NCI-H82 (cell line): ENCODE results near the gene MTMR10.

Source experiments
- DNase-seq: peaks from one replicate; lab custom pipeline; 2025; lab: John Stamatoyannopoulos, UW

The MTMR10 gene

GRCh38 chr15:30918366-30918765 lies 73.1 kb downstream of the MTMR10 start:
- no peak for DNase-seq

- DNase-seq, result no peak
Observed at GRCh38 chr15:30917675-30918074, 73.8 kb downstream of the MTMR10 start.

- DNase-seq, result no peak
Observed at GRCh38 chr15:30917013-30917412, 74.4 kb downstream of the MTMR10 start.

GRCh38 chr15:30913761-30914160 lies 77.7 kb downstream of the MTMR10 start:
- no peak for DNase-seq

- no peak for DNase-seq
Observed at GRCh38 chr15:30906366-30906765, 85.1 kb downstream of the MTMR10 start.

- no peak for DNase-seq
Observed at GRCh38 chr15:30905821-30906220, 85.6 kb downstream of the MTMR10 start.

DNA sequence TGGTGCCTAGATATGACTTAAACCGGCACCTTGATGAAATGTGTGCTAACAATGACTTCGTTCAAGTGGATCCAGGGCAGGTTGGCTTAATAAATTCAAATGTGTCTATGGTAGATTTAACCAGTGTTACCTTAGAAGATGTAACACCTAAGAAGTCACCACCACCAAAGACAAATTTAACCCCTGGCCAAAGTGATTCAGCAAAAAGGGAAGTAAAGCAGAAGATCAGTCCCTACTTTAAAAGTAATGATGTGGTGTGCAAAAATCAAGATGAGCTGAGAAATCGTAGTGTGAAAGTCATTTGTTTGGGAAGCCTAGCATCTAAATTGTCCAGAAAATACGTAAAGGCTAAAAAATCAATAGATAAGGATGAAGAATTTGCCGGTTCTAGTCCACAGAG lies 86.6 kb downstream of the MTMR10 start:
- DNase-seq, result no peak

DNA sequence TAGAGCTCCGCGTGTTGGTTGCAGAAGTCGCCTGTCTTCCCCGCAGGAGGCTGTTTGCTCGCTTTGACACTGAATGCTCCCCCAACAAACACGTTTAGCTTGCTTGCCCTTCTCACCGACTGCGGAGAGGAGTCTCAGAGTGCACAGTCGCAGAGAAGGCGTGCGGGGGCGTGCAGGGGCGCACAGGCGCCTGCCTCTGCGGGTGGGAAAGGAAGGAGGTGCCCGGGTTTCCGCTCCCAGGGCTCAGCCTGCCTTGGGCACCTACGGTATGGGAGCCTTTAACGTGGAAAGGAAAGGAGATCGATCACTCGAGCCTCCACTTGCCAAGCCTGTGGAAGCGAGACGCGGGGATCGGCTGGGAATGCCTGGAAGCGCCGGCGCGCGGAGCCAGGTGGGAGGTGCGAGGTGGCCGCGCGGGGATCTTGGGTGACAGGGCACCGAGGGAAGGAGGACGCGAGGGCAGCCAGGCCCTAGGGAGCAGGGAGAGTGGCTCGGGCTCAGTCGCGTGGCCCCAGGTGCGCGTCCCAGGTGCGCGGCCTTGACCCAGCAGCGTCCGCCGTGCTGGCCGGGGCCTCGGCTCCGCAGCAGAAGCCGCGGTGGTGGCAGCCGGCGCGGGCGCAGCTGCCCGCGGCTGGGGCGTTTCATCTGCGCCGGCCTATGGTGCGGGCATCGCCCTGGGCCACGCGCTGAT lies 87.8 kb downstream of the MTMR10 start, which contains the start of gene FAN1:
FAN1 (plus strand) TSS at position 419 of the 691 bp plus-strand sequence. CDS start 749 bp downstream, outside the sequence.
- DNase-seq, result peak; percentile 96

- DNase-seq, result no peak
Observed at GRCh38 chr15:30901889-30902288, 89.5 kb downstream of the MTMR10 start.

GRCh38 chr15:30896211-30896606 lies 95.2 kb downstream of the MTMR10 start:
- DNase-seq, result no peak

DNA sequence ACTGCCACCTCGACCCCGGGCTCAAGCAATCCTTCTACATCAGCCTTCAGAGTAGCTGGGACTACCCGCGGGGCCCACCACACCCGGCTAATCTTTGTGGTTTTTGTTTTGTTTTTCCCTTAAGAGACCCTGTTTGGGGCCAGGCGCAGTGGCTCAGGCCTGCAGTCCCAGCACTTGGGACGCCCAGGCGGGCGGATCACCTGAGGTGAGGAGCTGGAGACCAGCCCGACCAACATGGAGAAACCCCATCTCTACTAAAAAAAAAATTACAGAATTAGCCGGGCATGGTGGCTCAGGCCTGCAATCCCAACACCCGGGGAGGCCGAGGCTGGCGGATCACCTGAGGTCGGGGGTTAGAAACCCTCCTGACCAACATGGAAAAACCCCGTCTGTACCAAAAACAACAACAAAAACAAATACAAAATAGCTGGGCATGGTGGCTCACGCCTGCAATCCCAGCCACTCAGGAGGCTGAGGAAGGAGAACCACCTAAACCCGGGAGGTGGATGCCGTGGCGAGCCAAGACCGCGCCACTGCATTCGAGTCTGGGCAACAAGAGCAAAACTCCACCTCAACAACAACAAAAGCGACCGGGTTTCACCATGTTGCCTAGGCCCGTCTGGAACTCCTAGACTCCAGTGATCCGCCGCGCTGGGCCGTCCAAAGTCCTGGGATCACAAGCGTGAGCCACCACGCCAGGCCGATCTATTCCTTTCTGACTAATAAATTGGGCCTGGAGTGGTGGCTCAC lies 95.8 kb downstream of the MTMR10 start:
- no peak for DNase-seq

GRCh38 chr15:30889196-30889595 lies 102.2 kb downstream of the MTMR10 start:
- no peak for DNase-seq
